VCaP (cell line): ENCODE results near the gene TOLLIP.

ENCODE experiments used
- H3K27ac ChIP-seq: fragments of 450-650 bp; 2 replicates; pipeline ENCODE4 v1.5.1; 2017
- CTCF ChIP-seq: fragments of 450-650 bp; conservative IDR thresholded peaks from 2 replicates; pipeline ENCODE4 v1.5.1; 2017; ENCODE audit warnings: mild to moderate bottlenecking, moderate library complexity

TOLLIP gene

GRCh38 chr11:1287928-1288327, 21.5 kb downstream of the TOLLIP start:
- H3K27ac ChIP-seq: no peak overlapping the region
- no peak for TF ChIP-seq CTCF

- TF ChIP-seq CTCF: no peak
- H3K27ac ChIP-seq: no peak overlapping the region
Measured at GRCh38 chr11:1285876-1286275, 23.6 kb downstream of the TOLLIP start.

GRCh38 chr11:1285316-1285744, 24.1 kb downstream of the TOLLIP start:
- H3K27ac ChIP-seq: no peak overlapping the region
- TF ChIP-seq CTCF: no peak

- no peak for TF ChIP-seq CTCF
- H3K27ac ChIP-seq: no peak overlapping the region
Measured at GRCh38 chr11:1283906-1284305, 25.5 kb downstream of the TOLLIP start.

- TF ChIP-seq CTCF: no peak
- no peak overlapping the region for H3K27ac ChIP-seq
Measured at GRCh38 chr11:1283091-1283511, 26.3 kb downstream of the TOLLIP start.

GRCh38 chr11:1281974-1282365, 27.5 kb downstream of the TOLLIP start:
- TF ChIP-seq CTCF: no peak
- H3K27ac ChIP-seq: no peak overlapping the region

GRCh38 chr11:1281326-1281973, 28.0 kb downstream of the TOLLIP start:
- no peak for TF ChIP-seq CTCF
- H3K27ac ChIP-seq: no peak overlapping the region
